BLaER1 (cell line): ENCODE measurements around the gene EYS.

Experiments
- H3K27ac ChIP-seq: shearing (Covaris generic); formaldehyde crosslinking; 2 replicates; pipeline ENCODE4 v1.8.1; 2022
- H3K27me3 ChIP-seq: shearing (Covaris generic); formaldehyde crosslinking; 2 replicates; pipeline ENCODE4 v1.8.1; 2022
- H3K36me3 ChIP-seq: shearing (Covaris generic); formaldehyde crosslinking; 2 replicates; pipeline ENCODE4 v1.8.1; 2022
- H3K4me1 ChIP-seq: shearing (Covaris generic); formaldehyde crosslinking; 2 replicates; pipeline ENCODE4 v1.8.1; 2022
- H3K4me2 ChIP-seq: shearing (Covaris generic); formaldehyde crosslinking; 2 replicates; pipeline ENCODE4 v1.8.1; 2022
- H3K4me3 ChIP-seq: shearing (Covaris generic); formaldehyde crosslinking; 2 replicates; pipeline ENCODE4 v1.8.1; 2022
- H3K9ac ChIP-seq: shearing (Covaris generic); formaldehyde crosslinking; 2 replicates; pipeline ENCODE4 v1.8.1; 2022
- H3K9me3 ChIP-seq: shearing (Covaris generic); formaldehyde crosslinking; 2 replicates; pipeline ENCODE4 v1.8.1; 2022
- H4K20me1 ChIP-seq: shearing (Covaris generic); formaldehyde crosslinking; 2 replicates; pipeline ENCODE4 v1.8.1; 2022
- Cebpa-rat ChIP-seq: shearing (Covaris generic); IDR thresholded peaks from 2 replicates; pipeline ENCODE4 v1.8.1; 2022

Gene EYS

DNA sequence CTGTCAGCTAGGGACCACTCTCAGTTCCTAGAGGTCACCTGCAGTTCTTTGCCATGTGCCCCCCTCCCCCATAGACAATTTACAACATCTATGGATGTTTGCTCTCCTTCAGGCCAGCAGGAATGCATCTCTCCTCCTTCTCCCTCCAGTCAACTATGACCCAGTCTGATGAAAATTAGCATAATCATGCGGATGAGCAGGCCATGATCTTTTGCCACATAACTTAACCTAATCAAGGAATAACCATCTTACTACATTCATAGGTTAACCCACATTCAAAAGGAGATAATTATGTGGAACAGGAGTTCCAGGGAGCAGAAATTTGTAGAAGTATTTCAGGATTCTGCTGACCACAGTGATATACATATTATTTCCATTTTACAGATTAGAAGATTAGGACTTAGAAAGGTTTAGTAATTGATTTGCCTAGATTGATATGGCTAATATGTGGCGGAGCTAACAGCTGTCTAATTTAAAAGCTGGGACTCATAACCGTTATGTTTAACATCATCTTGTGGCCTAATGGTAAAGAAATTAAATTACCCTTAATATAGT is 1585.9 kb downstream of the EYS start:
- no peaks in the 10 kb centered on the region for H4K20me1 ChIP-seq
- no peaks in the 10 kb centered on the region for H3K4me1 ChIP-seq
- H3K4me3 ChIP-seq: no peak overlapping the region
- no peaks in the 10 kb centered on the region for H3K27me3 ChIP-seq
- no peak overlapping the region for H3K27ac ChIP-seq
- no peak for TF ChIP-seq Cebpa-rat
- H3K4me2 ChIP-seq: no peak overlapping the region
- H3K36me3 ChIP-seq: no peaks in the 10 kb centered on the region
- no peak overlapping the region for H3K9ac ChIP-seq
- H3K9me3 ChIP-seq: no peaks in the 10 kb centered on the region; the same call in 1 of the 2 replicates

GRCh38 chr6:64113704-64114103 is 1593.3 kb downstream of the EYS start:
- Histone ChIP-seq H3K27ac (no peak overlapping the region), H3K9me3 (no peaks in the 10 kb centered on the region; the same call in 1 of the 2 replicates), H3K27me3 (no peaks in the 10 kb centered on the region), H3K4me2 (no peak overlapping the region), H4K20me1 (no peaks in the 10 kb centered on the region), H3K4me3 (no peak overlapping the region), H3K36me3 (no peaks in the 10 kb centered on the region), H3K9ac (no peak overlapping the region), H3K4me1 (no peaks in the 10 kb centered on the region)
- no peak for TF ChIP-seq Cebpa-rat

DNA sequence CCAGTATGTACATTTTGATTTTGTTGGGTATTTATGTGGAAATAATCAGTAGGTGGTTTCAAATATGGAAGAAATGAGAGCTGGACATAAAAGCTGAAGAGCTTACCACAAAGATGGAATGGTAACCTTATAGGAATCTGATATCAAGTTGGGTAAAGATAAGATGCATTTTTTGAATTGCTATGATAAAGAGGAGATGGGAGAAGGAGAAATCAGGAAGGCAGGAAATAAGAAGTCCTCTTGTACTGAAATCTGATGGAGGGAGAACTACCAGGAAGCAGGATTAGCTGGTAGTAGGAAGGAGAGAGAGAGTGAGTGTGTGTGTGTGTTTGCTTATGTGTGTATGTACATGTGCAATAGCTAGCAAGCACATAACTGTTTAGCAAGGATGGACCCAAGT is 1603.0 kb downstream of the EYS start:
- no peak overlapping the region for H3K4me2 ChIP-seq
- no peak overlapping the region for H3K4me3 ChIP-seq
- no peaks in the 10 kb centered on the region for H3K9me3 ChIP-seq
- H3K36me3 ChIP-seq: no peaks in the 10 kb centered on the region
- H3K27ac ChIP-seq: no peak overlapping the region
- no peak for TF ChIP-seq Cebpa-rat
- H3K27me3 ChIP-seq: no peaks in the 10 kb centered on the region
- H3K4me1 ChIP-seq: no peaks in the 10 kb centered on the region
- no peaks in the 10 kb centered on the region for H4K20me1 ChIP-seq
- H3K9ac ChIP-seq: no peak overlapping the region

- Histone ChIP-seq H3K9ac (no peak overlapping the region), H3K4me2 (no peak overlapping the region), H3K27ac (no peak overlapping the region), H4K20me1 (no peaks in the 10 kb centered on the region), H3K27me3 (no peaks in the 10 kb centered on the region), H3K4me3 (no peak overlapping the region), H3K36me3 (no peaks in the 10 kb centered on the region), H3K9me3 (no peaks in the 10 kb centered on the region), H3K4me1 (no peaks in the 10 kb centered on the region)
- TF ChIP-seq Cebpa-rat: no peak
Observed at GRCh38 chr6:64103480-64103879, 1603.5 kb downstream of the EYS start.

DNA sequence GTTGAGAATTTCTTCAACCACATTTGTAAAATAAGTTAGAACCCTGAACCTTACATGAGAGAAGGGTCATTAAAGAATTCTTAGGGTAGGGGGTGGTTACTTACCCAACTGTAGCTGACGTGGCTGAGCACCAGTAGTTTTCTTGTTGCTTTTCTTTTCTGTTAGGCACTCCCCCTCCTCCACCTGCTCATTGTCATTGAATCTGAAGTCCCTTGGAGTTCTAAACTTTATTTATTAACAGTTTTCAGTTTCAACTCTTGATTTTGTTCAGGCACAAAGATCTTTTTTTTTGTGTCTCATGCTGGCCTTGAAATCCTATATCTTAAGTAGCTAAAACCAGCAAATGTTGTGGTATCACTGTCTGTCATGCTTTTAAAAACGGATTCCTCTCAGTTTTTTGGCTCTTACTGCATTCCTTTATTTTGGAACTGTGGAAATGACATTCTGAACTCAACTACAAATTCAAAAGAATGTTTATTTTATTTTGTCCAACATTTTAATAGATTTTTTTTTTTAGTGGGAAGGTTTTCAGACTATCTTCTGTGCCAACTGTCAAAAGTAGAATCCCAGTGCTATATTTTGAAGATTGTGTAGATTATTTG is 1606.2 kb downstream of the EYS start:
- peaks cover 7% of the 10 kb centered on the region for H3K9me3 ChIP-seq
- no peak for TF ChIP-seq Cebpa-rat
- H3K36me3 ChIP-seq: no peaks in the 10 kb centered on the region
- H3K9ac ChIP-seq: no peak overlapping the region
- H3K27ac ChIP-seq: no peak overlapping the region
- no peaks in the 10 kb centered on the region for H4K20me1 ChIP-seq
- H3K4me3 ChIP-seq: no peak overlapping the region
- no peak overlapping the region for H3K4me2 ChIP-seq
- no peaks in the 10 kb centered on the region for H3K27me3 ChIP-seq
- H3K4me1 ChIP-seq: no peaks in the 10 kb centered on the region

DNA sequence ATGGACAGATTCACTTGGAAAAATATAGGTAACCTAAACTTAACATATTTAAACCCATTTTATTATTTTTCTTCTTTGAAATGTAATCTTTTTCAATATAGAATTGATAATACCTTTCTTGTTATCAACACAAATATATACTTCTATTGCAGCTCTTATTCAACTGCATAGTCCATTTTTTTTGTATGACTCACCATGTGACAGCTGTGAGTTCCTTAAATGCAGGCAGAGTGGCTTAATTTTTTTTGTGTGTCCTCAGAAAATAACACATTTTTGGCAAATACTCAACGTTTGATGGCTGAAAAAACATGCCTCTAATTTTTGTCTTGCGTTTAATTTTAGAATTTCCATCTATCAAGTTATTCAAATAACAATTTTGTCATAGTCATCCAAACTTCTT is 1616.7 kb downstream of the EYS start:
- H3K4me1 ChIP-seq: no peaks in the 10 kb centered on the region
- no peak for TF ChIP-seq Cebpa-rat
- no peaks in the 10 kb centered on the region for H3K9me3 ChIP-seq

DNA sequence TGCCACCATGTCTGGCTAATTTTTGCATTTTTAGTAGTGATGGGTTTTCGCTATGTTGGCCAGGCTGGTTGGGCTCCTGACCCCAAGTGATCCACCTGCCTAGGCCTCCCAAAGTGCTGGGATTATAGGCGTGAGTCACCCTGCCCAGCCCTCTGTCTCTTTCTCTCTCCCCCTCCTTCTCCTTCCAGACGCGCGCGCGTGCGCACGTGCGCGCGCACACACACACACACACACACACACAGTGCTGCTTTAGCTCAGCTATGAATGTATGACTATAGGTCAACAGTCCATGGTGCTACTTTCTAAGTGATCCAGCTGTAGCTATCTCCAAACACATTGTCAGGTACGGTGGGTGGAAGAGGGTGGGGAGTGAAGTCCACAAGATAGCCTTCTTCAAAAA is 1621.9 kb downstream of the EYS start:
- Histone ChIP-seq H4K20me1 (no peaks in the 10 kb centered on the region), H3K4me1 (no peaks in the 10 kb centered on the region), H3K36me3 (no peaks in the 10 kb centered on the region), H3K27me3 (no peaks in the 10 kb centered on the region), H3K9me3 (no peaks in the 10 kb centered on the region), H3K4me3 (no peak overlapping the region), H3K27ac (no peak overlapping the region), H3K9ac (no peak overlapping the region), H3K4me2 (no peak overlapping the region)
- no peak for TF ChIP-seq Cebpa-rat

More for the DNA sequence above, 1616.7 kb downstream of the EYS start:
- Histone ChIP-seq H4K20me1 (no peaks in the 10 kb centered on the region), H3K27me3 (no peaks in the 10 kb centered on the region), H3K4me2 (no peak overlapping the region), H3K27ac (no peak overlapping the region), H3K4me3 (no peak overlapping the region), H3K36me3 (no peaks in the 10 kb centered on the region), H3K9ac (no peak overlapping the region)

DNA sequence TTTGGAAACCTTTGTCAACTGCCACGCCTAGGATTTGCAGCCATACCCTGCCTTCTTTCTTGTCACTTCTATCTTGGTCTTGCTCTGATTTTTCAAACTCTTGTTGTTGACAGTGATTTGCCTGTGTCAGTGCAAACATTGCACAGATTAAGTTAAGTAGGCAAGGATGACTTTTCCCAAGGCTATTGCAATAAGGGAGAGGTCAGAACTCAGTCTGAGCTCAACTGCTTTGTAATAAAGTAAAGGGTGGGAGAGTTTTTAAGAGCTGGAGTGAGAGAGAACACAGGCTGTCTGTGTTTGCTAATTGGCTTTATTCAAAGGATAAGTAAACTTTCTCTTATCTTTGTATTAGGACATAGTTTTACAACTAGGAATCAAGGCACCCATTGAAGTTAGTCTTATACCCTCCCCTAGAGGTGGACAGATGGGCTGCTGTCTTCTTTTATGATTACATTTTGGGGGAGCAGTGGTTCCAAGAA is 1622.8 kb downstream of the EYS start:
- Histone ChIP-seq H3K9ac (no peak overlapping the region), H3K4me3 (no peak overlapping the region), H3K36me3 (no peaks in the 10 kb centered on the region), H3K27me3 (no peaks in the 10 kb centered on the region), H4K20me1 (no peaks in the 10 kb centered on the region), H3K9me3 (no peaks in the 10 kb centered on the region), H3K4me1 (no peaks in the 10 kb centered on the region), H3K27ac (no peak overlapping the region), H3K4me2 (no peak overlapping the region)
- TF ChIP-seq Cebpa-rat: no peak

GRCh38 chr6:64083261-64083660 is 1623.8 kb downstream of the EYS start:
- H3K4me1 ChIP-seq: no peaks in the 10 kb centered on the region
- no peaks in the 10 kb centered on the region for H3K27me3 ChIP-seq
- no peak for TF ChIP-seq Cebpa-rat
- H3K4me3 ChIP-seq: no peak overlapping the region
- H4K20me1 ChIP-seq: no peaks in the 10 kb centered on the region
- no peak overlapping the region for H3K9ac ChIP-seq
- H3K36me3 ChIP-seq: no peaks in the 10 kb centered on the region
- H3K9me3 ChIP-seq: no peaks in the 10 kb centered on the region
- H3K27ac ChIP-seq: no peak overlapping the region
- no peak overlapping the region for H3K4me2 ChIP-seq

DNA sequence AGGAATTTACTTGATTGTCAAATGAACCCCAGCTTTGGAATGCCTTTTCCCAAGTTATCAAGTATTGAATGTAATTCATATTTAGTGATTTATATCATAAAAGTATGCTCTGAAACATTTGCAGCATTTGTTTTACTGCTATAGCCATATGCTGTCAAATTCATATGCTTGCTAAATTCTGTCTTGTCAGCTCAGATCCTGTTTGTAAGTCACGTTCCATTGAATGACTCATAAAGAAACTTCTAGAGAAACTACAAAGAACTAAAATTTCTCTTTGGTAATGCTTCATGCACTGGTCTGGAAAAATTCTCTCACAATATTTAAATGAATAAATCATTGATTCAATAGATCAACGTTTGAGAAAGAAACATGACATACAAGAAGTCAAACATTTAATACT is 1625.6 kb downstream of the EYS start:
- no peaks in the 10 kb centered on the region for H3K4me1 ChIP-seq
- no peak overlapping the region for H3K9ac ChIP-seq
- H3K27me3 ChIP-seq: no peaks in the 10 kb centered on the region
- no peak overlapping the region for H3K27ac ChIP-seq
- H3K4me2 ChIP-seq: no peak overlapping the region
- TF ChIP-seq Cebpa-rat: no peak
- no peaks in the 10 kb centered on the region for H3K36me3 ChIP-seq
- H3K4me3 ChIP-seq: no peak overlapping the region
- no peaks in the 10 kb centered on the region for H4K20me1 ChIP-seq
- no peaks in the 10 kb centered on the region for H3K9me3 ChIP-seq
